NOMO-1 treated with dmso at 0.1 percent for 144 hours (cell line): ENCODE measurements around the gene LMBR1.
"Not testable (repeated sequence)": the region's sequence is repeated elsewhere in the genome, so short reads cannot be mapped to it uniquely, and the experiment has no call there.

Source experiments
- DNase-seq: peaks from one replicate; lab custom pipeline; 2025; ENCODE audit not compliant: unreplicated experiment; lab: John Stamatoyannopoulos, UW

The LMBR1 gene

DNA sequence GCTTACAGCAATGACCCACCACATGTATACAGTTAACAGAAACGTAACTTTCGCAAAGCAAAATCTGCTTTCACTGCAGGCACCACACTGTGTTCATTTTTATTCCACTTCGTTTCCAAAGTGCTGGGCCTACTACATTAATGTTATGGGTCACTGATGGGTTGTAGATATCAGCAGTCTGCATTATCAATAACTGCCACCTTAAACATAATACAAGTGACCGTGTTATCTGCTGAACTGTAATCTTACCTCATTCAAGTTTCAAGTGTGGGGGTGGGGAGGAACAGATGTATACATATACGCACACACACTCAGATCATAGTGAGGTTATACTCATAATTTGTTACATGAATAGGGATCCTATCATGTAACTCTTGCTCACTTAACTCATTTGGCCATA, 231.3 kb downstream of the LMBR1 start:
- no peak for DNase-seq

DNA sequence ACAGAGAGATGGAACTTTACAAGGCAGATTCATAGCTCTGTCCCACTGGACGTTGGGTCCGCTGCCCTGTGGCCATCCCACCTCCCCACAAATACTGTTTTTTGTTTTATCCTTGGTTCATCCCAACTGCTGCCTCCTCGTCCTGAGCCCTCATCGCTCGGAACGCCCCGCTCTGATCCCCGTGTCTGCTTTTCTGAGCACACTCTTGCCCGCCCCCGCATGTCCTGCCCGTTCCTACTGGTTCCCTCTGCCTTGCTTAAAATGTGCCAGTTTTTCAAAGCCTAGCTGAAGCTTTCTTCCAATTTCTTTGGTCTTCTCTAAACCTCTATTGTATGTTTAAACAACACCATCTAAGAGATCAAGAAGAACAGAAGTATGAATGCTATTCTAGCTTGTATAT, 233.0 kb downstream of the LMBR1 start:
- no peak for DNase-seq

GRCh38 chr7:156659203-156659602, 233.8 kb downstream of the LMBR1 start:
- DNase-seq = no peak

DNA sequence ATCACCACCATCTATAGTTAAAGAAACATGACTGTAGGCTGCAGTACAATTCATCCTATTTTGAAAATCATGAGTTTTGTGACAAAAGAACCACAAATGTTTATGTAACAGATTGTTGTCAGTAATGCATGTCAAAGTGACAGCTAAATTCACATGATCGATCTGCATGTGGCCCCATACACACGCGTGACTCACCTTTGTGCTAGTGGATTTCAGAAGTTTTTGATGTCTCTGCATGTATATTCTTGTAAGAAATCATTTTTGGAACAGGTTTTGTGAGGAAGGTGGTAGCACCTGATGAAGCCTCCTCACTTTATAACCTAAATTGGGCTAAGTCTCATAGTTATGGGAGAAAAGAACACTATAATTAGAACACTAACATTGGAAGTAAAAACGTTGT, 235.3 kb downstream of the LMBR1 start:
- DNase-seq = no peak

DNA sequence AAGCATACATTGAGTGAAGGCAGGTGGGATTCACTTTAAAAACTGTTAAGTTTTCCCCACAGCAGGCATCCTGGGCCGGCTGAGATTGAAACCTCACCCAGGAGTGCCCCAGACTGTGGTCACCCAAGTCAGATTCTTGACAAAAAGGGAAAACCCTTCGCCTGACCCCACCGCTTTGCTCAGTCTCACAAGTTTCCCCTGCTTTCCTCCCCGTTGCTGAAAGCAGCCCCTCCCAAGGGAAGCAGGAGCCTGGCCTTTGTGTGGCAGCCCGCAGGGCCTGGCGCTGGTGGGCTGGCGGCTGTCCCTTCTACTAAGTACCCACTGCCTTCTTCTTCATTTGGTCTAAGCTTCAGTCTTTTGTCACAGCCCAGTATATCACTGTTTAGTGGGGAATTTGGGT, 236.4 kb downstream of the LMBR1 start:
- DNase-seq = no peak

GRCh38 chr7:156655983-156656382, 237.0 kb downstream of the LMBR1 start:
- DNase-seq = no peak

GRCh38 chr7:156655251-156655650, 237.7 kb downstream of the LMBR1 start:
- no peak for DNase-seq

GRCh38 chr7:156654511-156655234, 238.3 kb downstream of the LMBR1 start:
- DNase-seq = no peak

- DNase-seq = no peak
These were observed 240.0 kb downstream of the LMBR1 start for GRCh38 chr7:156652886-156653568.

- no peak for DNase-seq
These were observed 241.5 kb downstream of the LMBR1 start for GRCh38 chr7:156651474-156651873.

- DNase-seq = no peak
These were observed 242.9 kb downstream of the LMBR1 start for GRCh38 chr7:156650042-156650441.

- not testable (repeated sequence) for DNase-seq
These were observed 245.7 kb downstream of the LMBR1 start for GRCh38 chr7:156647330-156647729.

- no peak for DNase-seq
These were observed 250.5 kb downstream of the LMBR1 start for GRCh38 chr7:156642306-156643045.

GRCh38 chr7:156640949-156641485, 252.0 kb downstream of the LMBR1 start:
- DNase-seq = no peak

DNA sequence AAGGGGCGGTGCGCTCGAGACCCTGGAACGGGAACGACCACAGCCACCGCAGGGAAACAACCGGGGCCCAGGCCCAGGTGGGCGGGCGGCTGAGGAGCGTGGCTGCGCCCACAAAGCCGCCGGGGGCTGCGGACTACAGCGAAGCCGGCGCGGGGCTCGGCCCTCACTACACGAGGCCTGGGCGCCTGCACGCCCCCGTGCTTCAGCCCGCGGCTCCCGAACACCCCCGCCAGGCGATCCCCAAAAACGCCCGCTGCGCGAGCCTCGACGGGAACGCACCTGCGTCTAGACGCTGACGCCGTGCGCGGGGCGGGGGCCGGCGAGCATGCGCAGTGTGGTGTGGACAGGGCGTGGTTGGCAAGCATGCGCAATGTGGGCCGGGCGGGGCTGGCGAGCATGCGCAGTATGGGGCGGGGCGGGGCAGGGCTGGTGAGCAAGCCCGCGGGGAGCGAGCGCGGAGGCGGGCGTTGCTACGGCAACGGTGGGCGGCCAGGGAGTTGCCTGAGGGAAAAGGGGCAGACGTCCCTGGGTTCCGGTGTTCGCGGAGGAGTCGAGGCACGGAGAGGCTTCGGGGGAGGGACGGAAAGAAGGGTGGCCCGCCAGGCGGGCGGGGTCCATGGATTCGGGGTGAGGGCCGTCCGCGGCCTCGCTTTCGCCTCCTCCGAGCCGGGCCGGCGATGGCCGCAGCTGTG, 252.6 kb downstream of the LMBR1 start, which contains the start of gene RNF32:
Gene RNF32, plus strand, starts transcription at position 518 of the 692 bp plus-strand sequence. CDS start 3,104 bp downstream, outside the sequence.
- peak; percentile 48 for DNase-seq

DNA sequence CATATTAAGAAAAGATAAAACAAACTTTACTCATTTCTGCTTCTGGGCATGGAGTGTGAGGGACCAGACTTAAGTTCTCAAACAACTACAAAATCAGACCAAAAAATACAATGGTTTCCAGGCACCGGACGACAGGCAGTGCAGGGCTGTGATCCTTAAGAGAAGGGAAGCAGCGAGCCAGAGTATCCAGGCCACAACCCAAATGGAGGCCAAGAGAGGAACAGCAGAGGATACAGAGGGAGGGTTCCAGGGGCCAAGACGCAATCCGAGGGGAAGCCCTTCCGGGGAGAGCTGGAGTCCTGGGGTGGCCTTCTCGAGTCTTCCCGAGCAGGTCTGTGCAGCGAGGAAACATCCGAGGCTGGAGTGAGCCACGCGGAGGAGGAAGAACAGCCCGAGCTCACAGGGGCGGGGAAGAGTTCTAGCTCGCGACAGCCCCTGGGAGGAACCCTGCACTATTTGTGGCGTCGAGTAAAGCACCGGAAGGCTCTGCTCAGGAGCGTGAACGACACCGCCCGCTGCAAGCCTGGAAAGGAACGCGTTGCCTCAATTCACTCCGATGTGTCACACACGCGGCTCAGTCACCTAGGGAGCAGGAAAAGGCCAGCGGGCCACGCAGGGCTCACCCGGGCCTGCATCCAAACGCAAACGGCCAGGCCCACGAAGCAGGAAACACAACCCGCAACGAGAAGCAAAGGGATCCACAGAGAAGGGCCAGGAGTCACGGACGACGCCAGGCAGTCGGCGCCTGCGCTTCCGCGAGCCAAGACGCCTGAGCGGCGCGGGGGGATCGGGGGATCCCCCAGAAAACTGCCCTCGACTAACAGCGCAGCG, 253.3 kb downstream of the LMBR1 start:
- DNase-seq = no peak

- no peak for DNase-seq
These were observed 254.4 kb downstream of the LMBR1 start for GRCh38 chr7:156638443-156639077.

GRCh38 chr7:156637093-156637492, 255.9 kb downstream of the LMBR1 start:
- not testable (repeated sequence) for DNase-seq

DNA sequence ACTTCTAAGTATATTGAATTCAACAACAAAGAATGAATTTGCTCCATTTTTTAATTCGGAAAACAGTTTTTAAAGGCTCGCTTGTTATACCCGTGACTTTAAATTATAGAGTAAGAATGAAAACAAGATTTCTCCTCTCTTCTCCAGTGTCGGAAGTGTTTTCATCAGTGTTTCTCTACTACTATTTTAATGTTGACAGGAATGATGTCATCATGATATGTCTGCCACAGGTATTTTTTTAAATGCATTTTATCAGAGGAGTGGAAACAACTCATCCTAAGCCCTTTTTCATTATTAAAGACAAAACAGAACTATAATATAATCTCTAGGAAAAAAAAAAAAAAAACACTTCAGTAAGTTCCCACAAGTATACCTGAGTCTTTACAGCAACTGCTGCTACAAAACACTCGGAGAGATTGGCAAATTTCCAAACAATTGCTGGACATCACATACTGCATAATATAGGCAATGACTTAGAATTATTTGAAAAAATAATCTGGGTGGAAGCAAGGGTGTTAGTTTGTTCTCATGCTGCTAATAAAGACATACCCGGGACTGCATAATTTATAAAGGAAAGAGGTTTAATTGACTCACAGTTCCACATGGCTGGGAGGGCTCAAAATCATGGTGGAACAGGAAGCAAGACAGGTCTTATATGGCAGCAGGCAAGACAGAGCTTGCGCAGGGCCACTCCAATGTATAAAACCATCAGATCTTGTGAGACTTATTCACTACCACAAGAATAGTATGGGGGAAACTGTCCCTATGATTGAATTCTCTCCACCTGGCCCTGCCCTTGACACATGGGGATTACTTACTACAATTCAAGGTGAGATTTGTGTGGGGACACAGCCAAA, 257.2 kb downstream of the LMBR1 start:
- DNase-seq = no peak
